IMR-90 (cell line): Measurements from ENCODE around the gene TOGARAM2. TPM values are rescaled to one million over a fixed set of nuclear protein-coding genes. Genes with fewer than 3 reads are reported as not detected.

ENCODE experiments used
- ATAC-seq: fragments of 200-7000 bp; cut with Tn5 transposase; 2 replicates; pipeline ENCODE4 v1.9.1; 2020; ENCODE audit warnings: low read depth, mild to moderate bottlenecking, moderate library complexity
- BruUV-seq: library from RNA; stranded (reverse); fragments of 400-500 nt; replicated peaks from 2 replicates; lab custom pipeline; 2021; lab: Mats Ljungman, UMichigan
- CTCF ChIA-PET: fragments of 300-600 bp; formaldehyde crosslinking; extraction: SDS; loops from one replicate; lab custom pipeline; 2021; ENCODE audit warnings: antibody characterized with exemption; lab: Yijun Ruan, JAX
- POLR2A ChIA-PET: fragments of 300-600 bp; sonication (Branson Sonifier 250); formaldehyde crosslinking; loops from one replicate; lab custom pipeline; 2022; ENCODE audit warnings: antibody characterized with exemption; ENCODE audit not compliant: unreplicated experiment; lab: Charles Lee
- DNase-seq: peaks from one replicate; pipeline ENCODE4 v3.0.0; 2013
- H2AFZ ChIP-seq: replicated peaks from 2 replicates; pipeline ENCODE3; 2013; ENCODE audit warnings: low read length, mild to moderate bottlenecking; ENCODE audit not compliant: poor library complexity
- H2AK5ac ChIP-seq: 2 replicates; pipeline ENCODE4 v1.6.1; 2013; ENCODE audit warnings: low read depth, low read length, inconsistent platforms
- H2AK9ac ChIP-seq: replicated peaks from 2 replicates; pipeline ENCODE3; 2013; ENCODE audit warnings: mild to moderate bottlenecking, low read depth, low read length, moderate library complexity; ENCODE audit not compliant: poor library complexity
- H2BK120ac ChIP-seq: 2 replicates; pipeline ENCODE4 v1.6.1; 2013; ENCODE audit warnings: low read depth, low read length, inconsistent platforms
- H2BK15ac ChIP-seq: 3 replicates; pipeline ENCODE4 v1.6.1; 2013; ENCODE audit warnings: low read depth, low read length, inconsistent platforms
- H2BK20ac ChIP-seq: 2 replicates; pipeline ENCODE4 v1.6.1; 2013; ENCODE audit warnings: low read depth, mild to moderate bottlenecking, inconsistent platforms, low read length, moderate library complexity
- H2BK5ac ChIP-seq: 2 replicates; pipeline ENCODE4 v1.6.1; 2013; ENCODE audit warnings: mild to moderate bottlenecking, low read depth, low read length, inconsistent platforms; ENCODE audit not compliant: poor library complexity, severe bottlenecking
- H3K14ac ChIP-seq: replicated peaks from 2 replicates; pipeline ENCODE4 v1.6.1; 2013; ENCODE audit warnings: low read depth, low read length, inconsistent platforms
- H3K18ac ChIP-seq: 2 replicates; pipeline ENCODE4 v1.6.1; 2013; ENCODE audit warnings: low read depth, low read length, control low read depth
- H3K23ac ChIP-seq: 2 replicates; pipeline ENCODE4 v1.6.1; 2013; ENCODE audit warnings: low read depth, low read length, inconsistent platforms
- H3K27ac ChIP-seq: 2 replicates; pipeline ENCODE4 v1.5.1; 2013; ENCODE audit warnings: mild to moderate bottlenecking, control low read depth, low read length; ENCODE audit not compliant: insufficient read depth
- H3K27me3 ChIP-seq: 2 replicates; pipeline ENCODE4 v1.6.1; 2013; ENCODE audit warnings: low read length; ENCODE audit not compliant: control insufficient read depth, insufficient read depth
- H3K36me3 ChIP-seq: 2 replicates; pipeline ENCODE4 v1.6.1; 2013; ENCODE audit warnings: low read length, mixed read lengths; ENCODE audit not compliant: control insufficient read depth, insufficient read depth
- H3K4ac ChIP-seq: 2 replicates; pipeline ENCODE4 v1.6.1; 2013; ENCODE audit warnings: low read depth, low read length, inconsistent platforms
- H3K4me1 ChIP-seq: 2 replicates; pipeline ENCODE4 v1.6.1; 2013; ENCODE audit warnings: low read length, mixed read lengths; ENCODE audit not compliant: control insufficient read depth, insufficient read depth
- H3K4me2 ChIP-seq: 2 replicates; pipeline ENCODE4 v1.6.1; 2013; ENCODE audit warnings: low read depth, mild to moderate bottlenecking, control low read depth, low read length, moderate library complexity
- H3K4me3 ChIP-seq: 2 replicates; pipeline ENCODE4 v1.5.1; 2013; ENCODE audit warnings: low read depth, mild to moderate bottlenecking, control low read depth, low read length, moderate library complexity; ENCODE audit not compliant: insufficient read depth
- H3K56ac ChIP-seq: 2 replicates; pipeline ENCODE4 v1.6.1; 2013; ENCODE audit warnings: low read length, inconsistent platforms; ENCODE audit not compliant: insufficient read depth; ENCODE audit errors: extremely low read depth
- H3K79me1 ChIP-seq, 2 experiments: 2 replicates each; pipeline ENCODE4 v1.6.1; 2013; ENCODE audit warnings: low read length in 2 of 2, inconsistent platforms in 1 of 2, low read depth in 1 of 2
- H3K9ac ChIP-seq: 2 replicates; pipeline ENCODE4 v1.6.1; 2013; ENCODE audit warnings: low read depth, low read length, control low read depth
- H3K9me1 ChIP-seq: 2 replicates; pipeline ENCODE4 v1.6.1; 2013; ENCODE audit warnings: low read length, inconsistent platforms; ENCODE audit not compliant: insufficient read depth
- H3K9me3 ChIP-seq: 2 replicates; pipeline ENCODE4 v1.6.1; 2013; ENCODE audit warnings: low read length; ENCODE audit not compliant: control insufficient read depth, insufficient read depth
- H4K20me1 ChIP-seq: 2 replicates; pipeline ENCODE4 v1.6.1; 2013; ENCODE audit warnings: low read length, inconsistent platforms; ENCODE audit not compliant: insufficient read depth
- H4K5ac ChIP-seq: 2 replicates; pipeline ENCODE4 v1.6.1; 2013; ENCODE audit warnings: mild to moderate bottlenecking, low read depth, low read length, control low read depth
- H4K8ac ChIP-seq, 2 experiments: 2 replicates each; pipeline ENCODE4 v1.6.1; 2013; ENCODE audit warnings: low read depth in 2 of 2, low read length in 2 of 2, control low read depth in 1 of 2, inconsistent platforms in 1 of 2
- H4K91ac ChIP-seq: 2 replicates; pipeline ENCODE4 v1.6.1; 2013; ENCODE audit warnings: low read depth, low read length, inconsistent platforms; ENCODE audit not compliant: insufficient read depth
- ELK1 ChIP-seq: fragments of 150-350 bp; IDR thresholded peaks from 2 replicates; pipeline ENCODE4 v1.6.1; 2016; ENCODE audit warnings: low read depth, mild to moderate bottlenecking, low read length, moderate library complexity, borderline replicate concordance
- MAFK ChIP-seq: IDR thresholded peaks from 2 replicates; pipeline ENCODE4 v1.6.1; 2012; ENCODE audit warnings: low read depth, low read length, improper control_type of control experiment
- MXI1 ChIP-seq: IDR thresholded peaks from 2 replicates; pipeline ENCODE4 v1.6.1; 2012; ENCODE audit warnings: low read depth, mild to moderate bottlenecking, low read length, moderate library complexity, borderline replicate concordance
- POLR2A ChIP-seq: IDR thresholded peaks from 2 replicates; pipeline ENCODE4 v1.6.1; 2012; ENCODE audit warnings: mild to moderate bottlenecking, low read depth, low read length
- RAD21 ChIP-seq: IDR thresholded peaks from 2 replicates; pipeline ENCODE4 v1.6.1; 2012; ENCODE audit warnings: low read length, improper control_type of control experiment
- RCOR1 ChIP-seq: IDR thresholded peaks from 2 replicates; pipeline ENCODE4 v1.6.1; 2012; ENCODE audit warnings: mild to moderate bottlenecking, low read length, improper control_type of control experiment; ENCODE audit not compliant: insufficient replicate concordance
- RFX5 ChIP-seq: IDR thresholded peaks from 2 replicates; pipeline ENCODE4 v1.8.0; 2012; ENCODE audit warnings: low read depth, mild to moderate bottlenecking, low read length, moderate library complexity
- SMC3 ChIP-seq: fragments of 150-350 bp; IDR thresholded peaks from 2 replicates; pipeline ENCODE4 v1.6.1; 2016; ENCODE audit warnings: low read depth, mild to moderate bottlenecking, antibody characterized with exemption, low read length, moderate library complexity
- WGBS, 2 experiments: methylation state at CpG; one replicate each; pipeline versions ENCODE4 v1.1.5 to v1.1.7; 2013; ENCODE audit warnings: missing lambda C conversion rate in 2 of 2; ENCODE audit not compliant: insufficient read length in 1 of 2; ENCODE audit errors: extremely low coverage in 2 of 2; 5-methylcytosine and 5-hydroxymethylcytosine counted together
- dilution Hi-C: fragments of 300-500 bp; cut with HindIII; formaldehyde crosslinking; loops from one replicate; pipeline ENCODE4 v1.14.3; 2018; ENCODE audit warnings: low sequenced_read_pairs; ENCODE audit not compliant: unreplicated experiment
- in situ Hi-C: fragments of 300-500 bp; cut with MboI; formaldehyde crosslinking; loops from 3 replicates; pipeline ENCODE4 v1.14.3; 2019; ENCODE audit warnings: low sequenced_read_pairs, inconsistent platforms, mixed read lengths
- intact Hi-C: fragments of 100-400 bp; cut with micrococcal nuclease; formaldehyde crosslinking; loops from 2 replicates; pipeline ENCODE4 v1.10.0; 2022
- polyA plus RNA-seq, 3 experiments: library from polyadenylated mRNA; depleted of rRNA; stranded (reverse); fragments of >200 nt; gene quantifications; 2 replicates each; pipeline ENCODE4 v1.2.3, GENCODE V29; 2012; ENCODE audit warnings: low replicate concordance in 1 of 3
- total RNA-seq: library from RNA; depleted of rRNA; stranded (reverse); fragments of >200 nt; gene quantifications from 2 replicates; pipeline ENCODE4 v1.2.3, GENCODE V29; 2012
- TF ChIP-seq, protein P1 (sequence below): conservative IDR thresholded peaks from 2 replicates; pipeline ENCODE4 v1.5.1; 2012; ENCODE audit warnings: mild to moderate bottlenecking, low read depth, low read length, improper control_type of control experiment
- TF ChIP-seq, protein P2 (sequence below): fragments of 150-350 bp; IDR thresholded peaks from 2 replicates; pipeline ENCODE4 v1.6.1; 2017; ENCODE audit warnings: mild to moderate bottlenecking, antibody characterized with exemption, low read length, low read depth

The TOGARAM2 gene
- total and polyA plus RNA-seq, 2 of the 4 experiments (the other 2 are of a cell fraction), result under 0.01 to 0.38 TPM

DNA sequence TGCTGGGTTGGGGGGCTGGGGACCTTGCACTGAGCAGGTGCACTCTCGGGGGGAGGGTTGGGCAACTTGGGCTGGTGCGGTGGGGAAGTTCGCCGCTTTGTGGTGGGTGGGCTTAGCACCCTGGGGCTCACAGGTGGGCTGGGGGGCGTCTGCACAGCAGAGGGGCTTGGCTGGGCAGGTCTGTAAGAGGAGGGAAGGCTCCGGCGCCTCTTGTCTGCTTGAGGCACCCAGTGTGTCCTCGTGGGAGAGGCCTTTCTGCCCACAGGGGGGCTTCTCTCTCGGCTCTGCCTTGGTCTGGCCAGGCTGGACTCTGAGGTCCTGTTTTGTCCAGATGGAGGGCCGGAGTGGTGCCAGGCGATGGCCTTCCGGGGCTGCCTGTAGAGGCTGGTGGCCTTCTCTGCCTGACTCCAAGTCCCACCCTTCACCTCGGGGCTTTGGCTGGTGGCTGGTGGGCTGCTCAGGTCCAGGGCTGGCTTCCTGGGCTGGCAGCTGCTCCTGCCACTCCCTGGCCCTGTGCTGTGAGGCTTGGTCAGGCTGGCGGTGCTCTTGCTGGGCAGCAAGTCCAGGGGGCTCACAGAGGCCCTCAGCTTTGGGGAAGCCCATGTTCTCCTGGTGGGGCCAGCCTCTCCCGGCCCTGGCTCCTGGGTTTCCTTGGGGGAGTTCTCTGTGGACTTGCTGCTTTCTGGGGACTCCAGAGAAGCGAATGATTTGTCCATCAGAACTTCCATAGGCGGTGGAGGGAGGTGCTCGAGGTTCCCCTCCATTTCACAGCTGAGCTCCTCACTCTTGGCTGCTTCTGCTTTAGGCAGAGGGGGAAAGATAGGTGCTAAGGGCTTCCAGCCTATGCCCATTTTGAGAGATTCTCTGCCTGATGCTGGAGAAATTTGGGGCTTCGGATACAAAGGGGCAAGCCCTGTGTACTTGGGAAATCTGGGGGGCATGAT is 90.2 kb downstream of the TOGARAM2 start (continued):
- no peak for TF ChIP-seq ELK1

DNA sequence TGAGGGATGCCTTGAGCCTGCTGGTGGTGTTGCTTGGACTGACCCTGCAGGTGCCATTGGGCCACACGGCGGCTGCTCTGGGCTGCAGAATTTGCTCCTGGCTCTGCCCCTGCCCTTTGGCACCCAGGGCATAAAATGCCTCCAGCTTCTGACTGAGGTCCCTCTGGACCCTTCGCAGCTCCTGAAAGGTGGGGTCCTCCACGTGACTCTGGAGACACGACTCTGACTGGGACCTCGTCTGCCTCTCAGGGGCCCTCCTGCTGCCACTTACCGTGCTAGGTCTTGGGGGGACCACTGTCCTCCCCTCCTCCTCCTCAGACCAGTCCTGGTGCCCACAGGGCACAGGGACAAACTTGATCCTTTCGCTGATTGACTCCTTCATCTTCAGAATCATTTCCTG is 91.2 kb downstream of the TOGARAM2 start:
- Histone ChIP-seq H2AK9ac (no peak overlapping the region), H3K56ac (no peak overlapping the region), H3K27ac (no peak overlapping the region), H3K79me1 (no peaks in the 10 kb centered on the region), H3K27me3 (peaks cover 6% of the 10 kb centered on the region), H3K4me2 (no peak overlapping the region), H3K18ac (no peak overlapping the region), H4K8ac (no peak overlapping the region), H4K91ac (no peak overlapping the region), H3K9ac (no peak overlapping the region), H3K9me1 (no peaks in the 10 kb centered on the region), H2AK5ac (no peak overlapping the region), H2BK15ac (no peak overlapping the region), H3K4me3 (no peak overlapping the region), H4K5ac (no peak overlapping the region), H2AFZ (no peak overlapping the region), H3K14ac (no peak overlapping the region), H3K4me1 (no peaks in the 10 kb centered on the region), H3K9me3 (no peaks in the 10 kb centered on the region), H2BK5ac (no peak overlapping the region), H4K20me1 (no peaks in the 10 kb centered on the region), H3K36me3 (no peaks in the 10 kb centered on the region), H2BK20ac (no peak overlapping the region), H3K23ac (no peak overlapping the region), H2BK120ac (no peak overlapping the region), H3K4ac (no peak overlapping the region)
- in situ Hi-C loops, result no loop called here
- ChIA-PET CTCF (no interaction called here), POLR2A (no interaction called here)
- DNase-seq (no peak), ATAC-seq (no peak)
- dilution Hi-C loops, result no loop called here
- intact Hi-C loops, result no loop called here
- no CpG with 5 or more reads among the region's 8 CpGs for WGBS, 2 experiments
- no TSS peak for BruUV-seq
- TF ChIP-seq RFX5, result no peak
- TF ChIP-seq RCOR1, result no peak
- no peak for TF ChIP-seq MXI1
- TF ChIP-seq, protein P1, sequence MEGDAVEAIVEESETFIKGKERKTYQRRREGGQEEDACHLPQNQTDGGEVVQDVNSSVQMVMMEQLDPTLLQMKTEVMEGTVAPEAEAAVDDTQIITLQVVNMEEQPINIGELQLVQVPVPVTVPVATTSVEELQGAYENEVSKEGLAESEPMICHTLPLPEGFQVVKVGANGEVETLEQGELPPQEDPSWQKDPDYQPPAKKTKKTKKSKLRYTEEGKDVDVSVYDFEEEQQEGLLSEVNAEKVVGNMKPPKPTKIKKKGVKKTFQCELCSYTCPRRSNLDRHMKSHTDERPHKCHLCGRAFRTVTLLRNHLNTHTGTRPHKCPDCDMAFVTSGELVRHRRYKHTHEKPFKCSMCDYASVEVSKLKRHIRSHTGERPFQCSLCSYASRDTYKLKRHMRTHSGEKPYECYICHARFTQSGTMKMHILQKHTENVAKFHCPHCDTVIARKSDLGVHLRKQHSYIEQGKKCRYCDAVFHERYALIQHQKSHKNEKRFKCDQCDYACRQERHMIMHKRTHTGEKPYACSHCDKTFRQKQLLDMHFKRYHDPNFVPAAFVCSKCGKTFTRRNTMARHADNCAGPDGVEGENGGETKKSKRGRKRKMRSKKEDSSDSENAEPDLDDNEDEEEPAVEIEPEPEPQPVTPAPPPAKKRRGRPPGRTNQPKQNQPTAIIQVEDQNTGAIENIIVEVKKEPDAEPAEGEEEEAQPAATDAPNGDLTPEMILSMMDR, result no peak
- TF ChIP-seq SMC3, result no peak
- TF ChIP-seq, protein P2, sequence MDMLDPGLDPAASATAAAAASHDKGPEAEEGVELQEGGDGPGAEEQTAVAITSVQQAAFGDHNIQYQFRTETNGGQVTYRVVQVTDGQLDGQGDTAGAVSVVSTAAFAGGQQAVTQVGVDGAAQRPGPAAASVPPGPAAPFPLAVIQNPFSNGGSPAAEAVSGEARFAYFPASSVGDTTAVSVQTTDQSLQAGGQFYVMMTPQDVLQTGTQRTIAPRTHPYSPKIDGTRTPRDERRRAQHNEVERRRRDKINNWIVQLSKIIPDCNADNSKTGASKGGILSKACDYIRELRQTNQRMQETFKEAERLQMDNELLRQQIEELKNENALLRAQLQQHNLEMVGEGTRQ, result no peak
- no peak for TF ChIP-seq POLR2A
- no peak for TF ChIP-seq ELK1
- TF ChIP-seq MAFK, result no peak
- TF ChIP-seq RAD21, result no peak
